NCI-H128 (cell line): Measurements from ENCODE around the gene RBFOX2.
"Not testable (repeated sequence)": the region's sequence is repeated elsewhere in the genome, so short reads cannot be mapped to it uniquely, and the experiment has no call there.

Experiments used
- DNase-seq: peaks from one replicate; lab custom pipeline; 2025; ENCODE audit not compliant: unreplicated experiment; lab: John Stamatoyannopoulos, UW

The RBFOX2 gene

GRCh38 chr22:35837101-35837727, 191.4 kb downstream of the RBFOX2 start:
- DNase-seq = no peak

- DNase-seq = peak; percentile 51
Observed at GRCh38 chr22:35835998-35836691, 192.5 kb downstream of the RBFOX2 start.

GRCh38 chr22:35835267-35835997, 193.2 kb downstream of the RBFOX2 start:
- no peak for DNase-seq

DNA sequence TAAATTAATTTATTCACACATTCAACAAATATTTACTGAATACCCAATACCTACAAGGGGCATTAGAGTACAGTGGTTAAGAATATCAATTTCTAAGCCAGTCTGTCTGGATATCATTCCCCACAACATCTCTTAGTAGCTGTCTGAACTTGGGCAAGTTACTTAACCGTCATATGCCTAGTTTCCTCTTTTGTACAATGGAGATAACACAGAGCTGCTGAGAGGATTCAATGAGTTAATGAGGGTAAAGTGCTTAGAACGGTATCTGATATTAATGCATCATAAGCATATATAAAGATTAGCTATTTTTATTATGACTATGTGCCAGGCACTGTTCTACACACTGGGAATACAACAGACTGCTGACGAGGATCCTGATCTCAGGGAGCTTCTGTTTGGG, 194.6 kb downstream of the RBFOX2 start:
- DNase-seq = no peak

GRCh38 chr22:35830305-35830704, 198.3 kb downstream of the RBFOX2 start:
- DNase-seq = no peak

GRCh38 chr22:35824256-35824655, 204.4 kb downstream of the RBFOX2 start:
- no peak for DNase-seq

GRCh38 chr22:35821654-35822053, 207.0 kb downstream of the RBFOX2 start:
- DNase-seq = no peak

- no peak for DNase-seq
Observed at GRCh38 chr22:35819421-35819820, 209.2 kb downstream of the RBFOX2 start.

GRCh38 chr22:35818897-35819296, 209.7 kb downstream of the RBFOX2 start:
- DNase-seq = no peak

GRCh38 chr22:35812600-35812999, 216.0 kb downstream of the RBFOX2 start:
- no peak for DNase-seq

DNA sequence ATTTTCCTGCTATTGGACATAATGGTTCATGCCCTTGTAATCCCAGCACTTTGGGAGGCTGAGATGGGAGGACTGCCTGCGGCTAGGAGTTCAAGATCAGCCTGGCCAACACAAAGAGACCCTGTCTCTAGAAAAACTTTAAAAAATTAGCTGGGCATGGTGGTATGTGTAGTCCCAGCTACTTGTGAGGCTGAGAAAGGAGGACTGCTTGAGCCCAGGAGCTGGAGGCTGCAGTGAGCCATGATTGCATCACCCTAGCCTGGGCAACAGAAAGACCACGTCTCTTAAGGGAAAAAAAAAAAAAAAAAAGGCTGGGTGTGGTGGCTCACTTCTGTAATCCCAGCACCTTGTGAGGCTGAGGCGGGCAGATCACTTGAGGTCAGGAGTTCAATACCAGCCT, 217.0 kb downstream of the RBFOX2 start:
- DNase-seq = no peak

GRCh38 chr22:35809816-35810215, 218.8 kb downstream of the RBFOX2 start:
- no peak for DNase-seq

DNA sequence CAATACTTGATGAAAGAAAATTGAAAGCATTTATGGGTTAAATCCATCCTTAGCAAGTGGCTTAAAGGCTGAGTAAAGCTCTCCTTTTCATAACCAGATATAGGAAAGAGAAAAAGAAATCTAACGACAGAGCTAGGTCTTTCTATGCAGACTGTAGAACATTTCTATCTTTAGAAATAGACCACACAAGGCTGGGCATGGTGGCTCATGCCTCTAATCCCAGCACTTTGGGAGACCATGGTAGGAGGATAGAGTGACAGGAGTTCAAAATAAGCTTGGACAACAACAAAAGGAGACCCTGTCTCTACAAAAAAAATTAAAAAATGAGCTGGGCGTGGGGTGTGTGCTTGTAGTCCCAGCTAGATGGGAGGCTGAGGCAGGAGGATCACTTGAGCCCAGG, 220.2 kb downstream of the RBFOX2 start:
- no peak for DNase-seq

- DNase-seq = not testable (repeated sequence)
Observed at GRCh38 chr22:35806668-35807067, 222.0 kb downstream of the RBFOX2 start.

DNA sequence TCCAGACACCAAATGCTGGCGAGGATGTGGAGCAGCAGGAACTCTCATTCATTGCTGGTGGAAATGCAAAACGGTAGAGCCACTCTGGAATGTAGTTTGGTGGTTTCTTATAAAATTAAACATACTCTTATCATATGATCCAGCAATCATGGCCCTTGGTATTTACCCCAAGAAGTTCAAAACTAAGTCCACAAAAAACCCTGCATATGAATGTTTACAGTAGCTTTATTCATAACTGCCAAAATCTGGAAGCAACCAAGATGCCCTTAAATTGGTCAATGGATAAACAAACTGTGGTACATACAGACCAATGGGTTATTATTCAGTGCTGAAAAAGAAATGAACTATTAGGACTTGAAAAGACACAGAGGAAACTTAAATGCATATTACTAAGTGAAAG, 223.2 kb downstream of the RBFOX2 start:
- DNase-seq = no peak

DNA sequence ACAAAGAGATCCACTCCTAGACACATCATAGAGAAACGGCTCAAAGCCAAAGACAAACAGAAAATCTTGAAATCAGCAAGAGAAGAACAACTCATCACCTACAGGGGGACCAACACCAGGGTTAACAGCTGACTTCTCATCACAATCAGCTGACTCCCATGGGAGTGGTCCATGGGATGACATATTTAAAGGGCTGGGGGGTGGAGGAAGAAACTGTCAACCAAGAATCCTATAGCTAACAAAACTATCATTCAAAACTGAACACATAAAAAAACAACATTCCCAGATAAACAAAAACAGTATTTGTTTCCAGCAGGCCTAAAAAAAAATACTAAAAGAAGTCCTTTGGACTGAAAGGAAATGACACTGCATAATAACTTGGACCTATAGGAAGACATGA, 224.2 kb downstream of the RBFOX2 start:
- DNase-seq = no peak

- no peak for DNase-seq
Observed at GRCh38 chr22:35802885-35803284, 225.7 kb downstream of the RBFOX2 start.

DNA sequence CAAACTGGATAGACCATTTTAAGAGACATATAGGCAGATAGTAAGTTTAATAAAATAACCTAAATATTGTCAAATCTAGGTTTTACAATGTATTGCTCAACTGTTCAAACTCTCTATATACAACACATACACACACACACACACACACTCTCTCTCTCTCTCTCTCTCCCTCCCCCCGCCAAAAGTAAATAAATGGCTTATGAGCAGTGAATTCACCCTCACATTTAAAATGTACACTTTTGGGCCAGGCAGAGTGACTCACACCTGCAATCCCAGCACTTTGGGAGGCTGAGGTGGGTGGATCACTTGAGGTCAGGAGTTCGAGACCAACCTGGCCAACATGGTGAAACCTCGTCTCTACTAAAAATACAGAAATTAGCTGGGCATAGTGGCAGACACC, 227.3 kb downstream of the RBFOX2 start:
- not testable (repeated sequence) for DNase-seq

GRCh38 chr22:35799150-35799549, 229.5 kb downstream of the RBFOX2 start:
- DNase-seq = no peak

DNA sequence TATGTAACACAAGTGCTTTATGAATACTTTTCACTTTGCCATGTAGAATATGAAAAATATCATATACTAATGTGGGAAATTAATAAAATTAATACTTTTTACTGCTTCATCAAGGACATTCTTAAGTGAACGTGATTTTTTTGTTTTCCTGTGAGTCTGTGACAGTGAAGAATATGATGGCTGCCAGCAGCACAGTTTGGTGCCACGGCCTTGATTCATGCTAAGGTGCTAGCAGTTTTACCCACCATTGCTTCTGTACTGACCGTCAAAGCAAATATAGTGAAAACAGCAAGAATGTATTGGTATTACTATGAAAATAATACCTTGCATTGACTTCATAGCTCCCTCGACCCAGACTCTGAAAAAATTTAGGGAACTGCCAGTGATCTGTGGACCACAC, 231.2 kb downstream of the RBFOX2 start:
- DNase-seq = no peak

DNA sequence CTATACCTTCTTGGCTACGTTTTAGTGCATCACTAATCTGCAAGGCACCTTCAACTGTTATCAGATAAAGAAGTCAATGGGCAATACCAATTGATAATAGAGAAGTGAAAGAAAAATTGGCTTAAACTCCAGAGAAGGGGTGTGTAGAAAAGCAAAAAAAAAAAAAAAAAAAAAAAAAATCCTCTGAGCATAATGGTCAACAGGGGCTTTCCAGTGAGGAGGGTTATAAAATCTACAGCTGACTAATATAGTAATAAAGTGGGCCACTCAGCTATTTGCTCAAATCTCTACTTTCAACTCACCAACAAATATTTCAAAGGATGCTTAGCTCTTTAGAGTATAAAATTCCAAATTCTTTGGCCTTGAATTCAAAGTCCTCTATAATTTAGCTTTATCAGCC, 233.1 kb downstream of the RBFOX2 start:
- no peak for DNase-seq

DNA sequence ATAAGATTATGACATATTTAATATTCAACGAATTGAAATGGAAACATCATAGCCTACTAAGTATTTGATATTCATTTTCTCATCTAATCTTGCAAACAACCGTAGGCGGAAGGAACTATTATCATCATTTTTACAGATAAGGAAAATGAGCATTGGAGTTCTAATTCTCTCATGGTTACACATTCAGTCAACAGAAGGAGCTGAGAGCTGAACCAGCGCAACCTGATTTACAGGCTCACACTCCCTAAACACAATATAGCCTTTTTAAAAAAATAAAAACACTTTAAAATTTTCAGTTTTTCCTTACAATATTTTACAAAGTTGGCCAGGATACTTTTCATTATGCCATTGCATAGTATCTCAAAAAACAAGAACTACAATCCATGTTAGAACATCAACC, 236.1 kb downstream of the RBFOX2 start:
- DNase-seq = no peak
